Adipocyte (in vitro differentiated cells): ENCODE measurements around the gene MTPN.

ENCODE experiments used
- DNase-seq: peaks from one replicate; pipeline ENCODE4 v3.0.0-alpha.2; 2015; ENCODE audit warnings: low read depth
- H3K27me3 ChIP-seq: replicated peaks from 2 replicates; pipeline ENCODE4 v1.7.0; 2013; ENCODE audit warnings: mild to moderate bottlenecking, low read length, moderate library complexity; ENCODE audit not compliant: control insufficient read depth, insufficient read depth
- H3K36me3 ChIP-seq: 2 replicates; pipeline ENCODE4 v1.7.0; 2013; ENCODE audit warnings: low read length, mild to moderate bottlenecking, moderate library complexity; ENCODE audit not compliant: control insufficient read depth, insufficient read depth, severe bottlenecking
- H3K4me1 ChIP-seq: 2 replicates; pipeline ENCODE4 v1.7.0; 2013; ENCODE audit warnings: mild to moderate bottlenecking, low read length, moderate library complexity; ENCODE audit not compliant: control insufficient read depth, insufficient read depth
- H3K4me3 ChIP-seq: 2 replicates; pipeline ENCODE4 v1.7.0; 2013; ENCODE audit warnings: mild to moderate bottlenecking, low read length, moderate library complexity
- H3K9ac ChIP-seq: 2 replicates; pipeline ENCODE4 v1.7.0; 2013; ENCODE audit warnings: mild to moderate bottlenecking, low read length, moderate library complexity
- H3K9me3 ChIP-seq: 2 replicates; pipeline ENCODE4 v1.7.0; 2013; ENCODE audit warnings: mild to moderate bottlenecking, low read length, moderate library complexity; ENCODE audit not compliant: control insufficient read depth

Gene MTPN

GRCh38 chr7:135900065-135900546 lies 77.1 kb downstream of the MTPN start:
- Histone ChIP-seq H3K27me3 (no peaks in the 10 kb centered on the region), H3K4me3 (no peak overlapping the region), H3K4me1 (no peaks in the 10 kb centered on the region), H3K9ac (no peak overlapping the region), H3K9me3 (no peaks in the 10 kb centered on the region), H3K36me3 (no peaks in the 10 kb centered on the region)
- no peak for DNase-seq

- H3K4me3 ChIP-seq: no peak overlapping the region
- no peaks in the 10 kb centered on the region for H3K4me1 ChIP-seq
- DNase-seq: no peak
- H3K36me3 ChIP-seq: no peaks in the 10 kb centered on the region
- H3K9me3 ChIP-seq: no peaks in the 10 kb centered on the region
- no peak overlapping the region for H3K9ac ChIP-seq
- H3K27me3 ChIP-seq: no peaks in the 10 kb centered on the region
Measured at GRCh38 chr7:135899458-135900064, 77.6 kb downstream of the MTPN start.

DNA sequence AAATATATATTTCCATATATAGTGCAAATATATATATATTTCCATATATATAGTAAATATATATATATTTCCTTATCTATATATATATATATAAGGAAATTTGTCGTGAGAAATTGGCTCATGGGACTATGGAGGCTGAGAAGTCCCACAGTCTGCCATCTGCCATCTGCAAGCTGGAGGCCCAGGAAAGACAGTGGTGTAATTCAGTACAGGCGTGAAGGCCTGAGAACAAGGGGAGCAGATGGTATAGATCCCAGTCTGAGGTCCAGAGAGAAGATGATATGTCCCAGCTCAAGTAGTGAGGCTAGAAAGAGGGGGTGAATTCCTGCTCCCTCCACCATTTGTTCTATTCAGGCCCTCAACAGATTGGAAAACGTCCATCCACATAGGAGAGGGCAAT lies 78.9 kb downstream of the MTPN start:
- no peaks in the 10 kb centered on the region for H3K9me3 ChIP-seq
- DNase-seq: no peak
- no peaks in the 10 kb centered on the region for H3K36me3 ChIP-seq
- H3K9ac ChIP-seq: no peak overlapping the region
- H3K27me3 ChIP-seq: no peaks in the 10 kb centered on the region
- H3K4me1 ChIP-seq: no peaks in the 10 kb centered on the region
- H3K4me3 ChIP-seq: no peak overlapping the region

GRCh38 chr7:135894816-135895215 lies 82.3 kb downstream of the MTPN start:
- Histone ChIP-seq H3K27me3 (no peaks in the 10 kb centered on the region), H3K36me3 (no peaks in the 10 kb centered on the region), H3K9me3 (no peaks in the 10 kb centered on the region), H3K9ac (no peak overlapping the region), H3K4me3 (no peak overlapping the region), H3K4me1 (no peaks in the 10 kb centered on the region)
- DNase-seq: no peak

DNA sequence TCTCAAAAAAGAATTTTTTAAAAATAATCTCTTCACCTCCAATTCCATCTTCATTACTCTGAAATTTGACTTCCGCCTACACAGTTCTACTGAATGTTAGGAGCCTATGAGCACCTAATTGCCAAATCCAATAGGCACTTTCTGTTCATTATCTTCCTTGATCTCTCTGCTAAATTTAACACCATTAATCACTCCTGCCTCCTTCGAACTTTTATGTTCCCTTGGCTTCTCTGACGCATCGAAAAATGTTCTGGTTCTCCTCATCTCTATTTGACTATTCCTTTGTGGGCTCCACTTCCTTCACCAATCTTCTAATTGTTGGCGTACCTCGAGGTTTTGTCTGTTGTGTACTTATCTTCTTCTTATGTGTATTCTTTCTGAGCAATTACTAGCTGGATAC lies 87.3 kb downstream of the MTPN start:
- DNase-seq: no peak

DNA sequence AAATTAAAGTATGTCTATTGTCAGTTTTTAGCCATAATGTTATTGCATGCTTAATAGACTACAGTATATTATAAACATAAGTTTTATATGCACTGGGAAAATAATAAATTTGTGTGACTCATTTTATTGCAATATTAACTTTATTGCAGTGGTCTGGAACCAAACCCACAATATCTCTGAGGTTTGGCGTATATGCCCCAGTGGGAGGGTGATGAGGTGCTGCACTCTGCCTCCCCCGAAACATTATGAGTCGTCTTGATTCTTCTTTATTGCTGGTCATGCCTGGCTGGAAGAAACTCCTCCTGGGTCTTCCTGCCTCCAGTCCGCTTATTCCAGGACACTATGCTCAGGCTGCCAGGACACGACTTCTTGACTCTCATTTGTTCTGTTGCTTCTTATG lies 88.4 kb downstream of the MTPN start:
- no peaks in the 10 kb centered on the region for H3K36me3 ChIP-seq
- DNase-seq: no peak
- peaks cover 7% of the 10 kb centered on the region for H3K4me1 ChIP-seq
- no peak overlapping the region for H3K4me3 ChIP-seq
- H3K9ac ChIP-seq: no peak overlapping the region
- H3K9me3 ChIP-seq: no peaks in the 10 kb centered on the region
- H3K27me3 ChIP-seq: no peaks in the 10 kb centered on the region

More for the DNA sequence above, 87.3 kb downstream of the MTPN start:
- no peaks in the 10 kb centered on the region for H3K4me1 ChIP-seq
- no peak overlapping the region for H3K4me3 ChIP-seq
- no peaks in the 10 kb centered on the region for H3K9me3 ChIP-seq
- H3K36me3 ChIP-seq: no peaks in the 10 kb centered on the region
- no peaks in the 10 kb centered on the region for H3K27me3 ChIP-seq
- no peak overlapping the region for H3K9ac ChIP-seq

- Histone ChIP-seq H3K9ac (no peak overlapping the region), H3K4me3 (no peak overlapping the region), H3K36me3 (no peaks in the 10 kb centered on the region), H3K27me3 (no peaks in the 10 kb centered on the region), H3K9me3 (no peaks in the 10 kb centered on the region), H3K4me1 (peaks cover 7% of the 10 kb centered on the region)
- no peak for DNase-seq
Measured at GRCh38 chr7:135886345-135887132, 90.6 kb downstream of the MTPN start.

GRCh38 chr7:135884495-135885232 lies 92.5 kb downstream of the MTPN start:
- H3K36me3 ChIP-seq: no peaks in the 10 kb centered on the region
- no peak overlapping the region for H3K9ac ChIP-seq
- DNase-seq: no peak

DNA sequence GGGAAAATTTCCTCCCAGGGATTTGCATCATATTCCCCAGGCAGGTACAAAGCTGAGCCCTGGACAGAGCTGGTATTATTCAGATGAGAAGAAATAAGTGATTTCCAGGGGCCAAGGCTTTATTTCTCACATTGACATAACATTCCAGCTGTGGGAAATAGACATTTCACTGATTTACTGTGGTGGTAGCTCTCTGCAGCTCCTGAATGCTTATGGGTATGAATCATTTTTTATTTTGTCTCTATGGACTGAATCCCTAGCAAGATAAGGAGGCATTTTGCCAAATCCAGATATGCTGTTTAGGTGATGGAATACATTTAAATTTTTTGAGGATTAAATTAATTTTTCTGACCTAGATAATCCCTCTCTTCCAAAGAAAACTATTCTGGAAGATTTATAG lies 97.9 kb downstream of the MTPN start:
- Histone ChIP-seq H3K9me3 (no peaks in the 10 kb centered on the region), H3K27me3 (peaks cover 3% of the 10 kb centered on the region), H3K36me3 (no peaks in the 10 kb centered on the region), H3K4me3 (no peak overlapping the region), H3K9ac (no peak overlapping the region), H3K4me1 (peaks cover 24% of the 10 kb centered on the region)
- peak; percentile 41 for DNase-seq

More at GRCh38 chr7:135884495-135885232, 92.5 kb downstream of the MTPN start:
- H3K4me1 ChIP-seq: peaks cover 7% of the 10 kb centered on the region
- no peak overlapping the region for H3K4me3 ChIP-seq
- H3K9me3 ChIP-seq: no peaks in the 10 kb centered on the region
- H3K27me3 ChIP-seq: peaks cover 3% of the 10 kb centered on the region

GRCh38 chr7:135878284-135878683 lies 98.9 kb downstream of the MTPN start:
- H3K4me3 ChIP-seq: no peak overlapping the region
- no peak for DNase-seq

GRCh38 chr7:135877805-135878204 lies 99.4 kb downstream of the MTPN start:
- Histone ChIP-seq H3K36me3 (no peaks in the 10 kb centered on the region), H3K27me3 (peaks cover 3% of the 10 kb centered on the region), H3K9me3 (no peaks in the 10 kb centered on the region), H3K9ac (no peak overlapping the region), H3K4me3 (no peak overlapping the region), H3K4me1 (peaks cover 21% of the 10 kb centered on the region)
- peak; percentile 19 for DNase-seq

More at GRCh38 chr7:135878284-135878683, 98.9 kb downstream of the MTPN start:
- H3K36me3 ChIP-seq: no peaks in the 10 kb centered on the region
- no peak overlapping the region for H3K9ac ChIP-seq
- H3K4me1 ChIP-seq: peaks cover 21% of the 10 kb centered on the region
- no peaks in the 10 kb centered on the region for H3K9me3 ChIP-seq
- H3K27me3 ChIP-seq: peaks cover 3% of the 10 kb centered on the region
